Measurements from ENCODE around the gene PDE10A. TPM values are rescaled to one million over a fixed set of nuclear protein-coding genes. Genes with fewer than 3 reads are reported as not detected.

Gene PDE10A
- total and polyA plus RNA-seq, 2 of the 8 experiments (the other 6 are each of a cell fraction or from before 2014, with no cell fraction given): 1.1 to 2.4 TPM

- Histone ChIP-seq H3K4me2 (ENCODE audit: insufficient read depth in 1 of 2, low read depth in 2 of 2, low read length in 2 of 2) (no peak overlapping the region), H3K79me2 (ENCODE audit: control insufficient read depth in 1 of 2, insufficient read depth in 2 of 2, low read length in 2 of 2) (no peaks in the 10 kb centered on the region), H2BK120ac (replicated peaks; ENCODE audit: low read depth, low read length) (no peak overlapping the region), H3K4ac (replicated peaks; ENCODE audit: insufficient read length, low read depth, low read length) (no peak overlapping the region), H2BK20ac (ENCODE audit: low read length) (no peak overlapping the region), H4K20me1 (replicated peaks in 1 of 2; ENCODE audit: control insufficient read depth in 1 of 2, insufficient read depth in 2 of 2, low read length in 2 of 2) (no peaks in the 10 kb centered on the region), H3K23me2 (ENCODE audit: low read depth, low read length) (no peaks in the 10 kb centered on the region), H3K4me3 (ENCODE audit: extremely low read depth in 1 of 4, insufficient read depth in 2 of 4, low read depth in 3 of 4, low read length in 4 of 4) (no peak overlapping the region), H4K91ac (replicated peaks; ENCODE audit: insufficient read length, low read length) (no peak overlapping the region), H4K8ac (ENCODE audit: extremely low read depth, insufficient read depth, low read length) (0 out of 2 replicates have a peak overlapping the region, but pooled peaks have one; percentile 21), H3K23ac (ENCODE audit: insufficient read length) (no peak overlapping the region), H2AFZ (ENCODE audit: low read length) (no peak overlapping the region), H3K9ac (replicated peaks in 1 of 4; ENCODE audit: extremely low read depth in 1 of 4, low read depth in 3 of 4, low read length in 3 of 4) (no peak overlapping the region), H2BK15ac (ENCODE audit: low read length) (no peak overlapping the region), H3K4me1 (replicated peaks in 1 of 4; ENCODE audit: control insufficient read depth in 3 of 4, insufficient read depth in 4 of 4, low read length in 3 of 4) (no peaks in the 10 kb centered on the region), H2BK12ac (ENCODE audit: low read depth, low read length) (no peak overlapping the region), H3K9me3 (ENCODE audit: insufficient read depth in 2 of 2, low read depth in 1 of 2, low read length in 1 of 2) (no peaks in the 10 kb centered on the region), H3K18ac (ENCODE audit: extremely low read depth, low read length) (no peak overlapping the region), H3K79me1 (ENCODE audit: low read depth, low read length) (no peaks in the 10 kb centered on the region), H3K56ac (replicated peaks; ENCODE audit: insufficient read length, low read depth, low read length) (no peak overlapping the region), H3K14ac (ENCODE audit: insufficient read length) (no peak overlapping the region), H3K27ac (ENCODE audit: low read depth, low read length) (no peak overlapping the region), H3K36me3 (ENCODE audit: control insufficient read depth in 2 of 4, insufficient read depth in 4 of 4, low read length in 3 of 4) (no peaks in the 10 kb centered on the region), H2BK5ac (ENCODE audit: low read depth, low read length) (no peak overlapping the region), H3K27me3 (replicated peaks in 1 of 4; ENCODE audit: control insufficient read depth in 3 of 4, extremely low read depth in 1 of 4, insufficient read depth in 3 of 4, low read length in 3 of 4) (no peaks in the 10 kb centered on the region), H4K5ac (ENCODE audit: insufficient read length, low read depth, low read length) (no peak overlapping the region), H2AK5ac (ENCODE audit: low read depth, low read length) (no peak overlapping the region)
- TF ChIP-seq NANOG (IDR thresholded peaks at IDR 0.05; ENCODE audit: insufficient read depth, low read depth, low read length, poor library complexity, severe bottlenecking) (no peak), SIN3A (conservative IDR thresholded peaks at IDR 0.05 in 1 of 2, IDR thresholded peaks at IDR 0.05 in 1 of 2; ENCODE audit: low read depth in 1 of 2, low read length in 2 of 2) (no peak), MAFK (IDR thresholded peaks at IDR 0.05; ENCODE audit: low read depth, low read length) (no peak)
- CTCF ChIA-PET (ENCODE audit: partially characterized antibody): no interaction called here
- POLR2A ChIA-PET (ENCODE audit: partially characterized antibody): no interaction called here
- WGBS, 2 experiments (ENCODE audit: extremely low coverage in 1 of 2, insufficient coverage in 1 of 2, insufficient read length in 1 of 2, insufficient replicate concordance in 2 of 2, low coverage in 1 of 2, low lambda C conversion rate in 2 of 2, missing lambda C conversion rate in 1 of 2): 94% methylated on average over 5 of the region's 5 CpGs; no CpG with 5 or more reads in 1 of the 2 experiments
- DNase-seq (ENCODE audit: low read depth in 1 of 2, low spot score in 2 of 2) (no peak), FAIRE-seq (no peak)
Measured at GRCh38 chr6:165340532-165340931, 322.5 kb downstream of the PDE10A start.
